Stomach (tissue), 4 donors: ENCODE measurements around the gene NOS2.

Experiments used
- CTCF ChIP-seq, 7 experiments: fragments of 450-650 bp in 4 of 7; fragments of 200-600 bp in 3 of 7; sonication (generic) in 3 of 7; IDR thresholded peaks; one replicate each; pipeline ENCODE4 v1.5.1; 2016 to 2019; ENCODE audit warnings: antibody characterized with exemption in 7 of 7, control low read depth in 2 of 7, mild to moderate bottlenecking in 1 of 7
- EP300 ChIP-seq: sonication (generic); formaldehyde crosslinking; IDR thresholded peaks from one replicate; pipeline ENCODE4 v1.6.1; 2017; ENCODE audit warnings: antibody characterized with exemption
- POLR2A ChIP-seq, 4 donors: fragments of 450-650 bp; IDR thresholded peaks; one replicate each; pipeline ENCODE4 v1.6.1; 2016; ENCODE audit warnings: antibody characterized with exemption in 4 of 4, control low read depth in 2 of 4, mild to moderate bottlenecking in 1 of 4, moderate library complexity in 1 of 4
- POLR2AphosphoS5 ChIP-seq, 3 donors: sonication (generic); formaldehyde crosslinking; IDR thresholded peaks; one replicate each; pipeline ENCODE4 v1.6.1; 2016; ENCODE audit warnings: antibody characterized with exemption in 3 of 3

GRCh38 chr17:27811961-27812360 is 11.6 kb upstream of the NOS2 start:
- TF ChIP-seq POLR2A (IDR thresholded peaks at IDR 0.05) (no peak), CTCF (IDR thresholded peaks at IDR 0.05) (no peak), EP300 (no peak), POLR2AphosphoS5 (IDR thresholded peaks at IDR 0.05) (no peak)
